Measurements from ENCODE around the gene SIX3. TPM values are rescaled to one million over a fixed set of nuclear protein-coding genes. Genes with fewer than 3 reads are reported as not detected.

SIX3 gene
- total and polyA plus RNA-seq, 2 donors (not counting 3 experiments of a cell fraction or from before 2014, with no cell fraction given), result not detected

GRCh38 chr2:44920751-44921150 is 20.8 kb upstream of the SIX3 start:
- POLR2A ChIA-PET, result no interaction called here
- H3K4me1 ChIP-seq (ENCODE audit: control insufficient read depth, extremely low read depth, insufficient read depth, low read length), result no peaks in the 10 kb centered on the region

More at GRCh38 chr2:44920751-44921150, 20.8 kb upstream of the SIX3 start:
- Histone ChIP-seq H3K27me3 (ENCODE audit: control insufficient read depth in 2 of 2, insufficient read depth in 2 of 2, low read length in 2 of 2) (peaks cover 44 to 55% of the 10 kb centered on the region in 2 experiments), H3K9me1 (replicated peaks; ENCODE audit: control insufficient read depth, extremely low read depth, insufficient read depth, low read length) (no peaks in the 10 kb centered on the region), H3K9ac (replicated peaks; ENCODE audit: extremely low read depth, insufficient read depth, low read length) (no peak overlapping the region), H3K79me2 (ENCODE audit: control insufficient read depth, insufficient read depth, low read length) (no peaks in the 10 kb centered on the region), H3K4me3 (replicated peaks in 1 of 3; ENCODE audit: insufficient read depth in 1 of 3, low read depth in 1 of 3, low read length in 3 of 3) (no peak overlapping the region), H3K9me3 (replicated peaks; ENCODE audit: control insufficient read depth, insufficient read depth, low read length) (no peaks in the 10 kb centered on the region), H3K4me2 (ENCODE audit: insufficient read depth, low read length) (no peak overlapping the region), H3K27ac (ENCODE audit: insufficient read depth, low read depth, low read length) (no peak overlapping the region), H4K20me1 (replicated peaks; ENCODE audit: control insufficient read depth, extremely low read depth, insufficient read depth, low read length) (no peaks in the 10 kb centered on the region), H2AFZ (ENCODE audit: low read depth, low read length) (no peak overlapping the region), H3K36me3 (ENCODE audit: control insufficient read depth in 2 of 2, extremely low read depth in 1 of 2, insufficient read depth in 2 of 2, low read length in 2 of 2) (no peaks in the 10 kb centered on the region)
- CTCF ChIA-PET, result no interaction called here
- dilution Hi-C loops (cut with MboI; ENCODE audit: extremely low pct_ligation_motif_present, low sequenced_read_pairs), result no loop called here
- BruUV-seq (replicated peaks), result no TSS peak
- TF ChIP-seq GATA2 (IDR thresholded peaks at IDR 0.05; ENCODE audit: insufficient read depth, insufficient read length, low read depth, low read length) (no peak), CTCF (IDR thresholded peaks at IDR 0.05; ENCODE audit: extremely low read depth in 1 of 2, insufficient read depth in 1 of 2, low read depth in 1 of 2, low read length in 2 of 2) (no peak), POLR2A (IDR thresholded peaks at IDR 0.05; ENCODE audit: low read depth, low read length) (no peak), FOS (IDR thresholded peaks at IDR 0.05; ENCODE audit: borderline replicate concordance, insufficient read depth, low read length) (no peak), MAX (IDR thresholded peaks at IDR 0.05; ENCODE audit: insufficient read depth, insufficient read length) (no peak), MYC (IDR thresholded peaks at IDR 0.05; ENCODE audit: low read depth, low read length) (no peak), POLR2AphosphoS5 (IDR thresholded peaks at IDR 0.05; ENCODE audit: insufficient read depth, low read depth, low read length) (no peak)
- intact Hi-C loops (cut with micrococcal nuclease), result no loop called here
- DNase-seq (ENCODE audit: low read depth, low spot score), result no peak
- no peak for FAIRE-seq
